ENCODE measurements around the gene ELMOD1.

The ELMOD1 gene

DNA sequence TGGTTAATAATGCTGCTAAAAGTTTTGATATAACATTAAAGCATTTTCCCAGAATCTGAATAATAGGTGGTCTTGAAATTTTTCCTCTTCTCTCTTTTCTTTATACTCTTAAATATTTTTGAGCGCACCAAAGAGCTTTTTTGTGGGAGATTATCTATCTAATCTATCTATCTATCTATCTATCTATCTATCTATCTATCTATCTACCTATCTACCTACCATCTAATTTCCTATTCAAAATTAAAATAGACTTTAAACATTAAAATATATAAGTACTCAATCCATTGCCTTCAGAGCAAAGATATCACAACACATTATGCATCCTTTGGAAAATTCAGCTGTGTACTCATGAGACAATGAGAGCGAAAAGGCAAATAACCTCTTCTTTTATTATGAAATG, 55.8 kb downstream of the ELMOD1 start:
- no peak for DNase-seq (ENCODE audit: low read depth)

DNA sequence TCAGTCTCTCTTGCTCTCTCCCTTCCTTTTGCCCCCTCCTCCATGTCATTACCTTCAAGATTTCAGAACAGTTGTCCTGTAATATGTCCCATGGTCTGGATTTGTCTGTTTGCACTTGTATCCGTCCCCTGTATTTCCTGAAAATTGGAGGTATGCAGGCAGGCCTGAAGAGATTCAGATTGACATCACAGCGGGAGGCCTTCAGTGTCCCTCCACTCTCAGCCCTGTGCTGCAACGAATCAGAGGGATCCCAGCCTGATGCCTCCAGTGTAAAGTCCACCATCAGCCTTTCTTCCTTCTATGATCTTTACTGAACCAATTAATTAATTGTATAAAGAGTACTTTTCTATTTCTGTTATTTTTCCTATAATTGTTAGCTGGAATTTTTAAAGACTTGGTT, 57.3 kb downstream of the ELMOD1 start:
- DNase-seq (ENCODE audit: low read depth) = no peak

DNA sequence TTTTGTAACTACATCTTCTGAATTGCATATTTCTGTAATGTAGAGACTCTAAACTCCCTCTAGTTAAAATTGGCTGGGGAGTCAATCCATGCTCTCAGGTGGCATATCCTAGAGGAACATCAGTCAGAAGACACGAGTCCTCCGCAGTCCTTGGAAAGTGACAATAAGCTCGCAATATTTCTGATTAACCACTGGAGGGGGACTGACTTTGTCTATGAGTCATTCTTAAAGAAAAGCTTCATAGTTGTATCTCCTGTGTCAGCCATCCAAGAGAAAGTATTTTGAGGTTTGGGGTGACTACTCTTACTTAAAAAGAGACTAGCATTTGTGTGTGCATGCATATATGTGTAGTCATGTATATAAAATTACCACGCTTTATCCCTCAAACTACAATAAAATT, 60.7 kb downstream of the ELMOD1 start:
- no peak for DNase-seq (ENCODE audit: low read depth)

- no peak for DNase-seq (ENCODE audit: low read depth)
Measured at GRCh38 chr11:107653076-107653475, 62.1 kb downstream of the ELMOD1 start.

DNA sequence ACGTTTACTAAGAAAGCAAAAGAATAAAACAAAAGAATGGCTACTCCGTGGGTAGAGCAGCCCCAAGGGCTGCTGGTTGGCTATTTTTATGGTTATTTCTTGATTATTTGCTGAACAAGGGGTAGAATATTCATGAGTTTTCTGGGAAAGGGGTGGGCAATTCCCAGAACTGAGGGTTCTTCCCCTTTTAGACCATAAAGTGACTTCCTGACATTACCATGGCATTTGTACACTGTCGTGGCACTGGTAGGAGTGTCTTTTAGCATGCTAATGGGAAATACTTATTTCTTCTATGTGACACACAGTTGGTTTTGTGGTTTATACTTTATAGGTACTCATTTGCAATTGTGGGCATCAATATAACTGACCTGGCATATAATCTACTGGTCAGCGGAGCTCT, 64.7 kb downstream of the ELMOD1 start:
- DNase-seq (ENCODE audit: low read depth) = no peak

- no peak for DNase-seq (ENCODE audit: low read depth)
Measured at GRCh38 chr11:107659310-107659709, 68.4 kb downstream of the ELMOD1 start.

DNA sequence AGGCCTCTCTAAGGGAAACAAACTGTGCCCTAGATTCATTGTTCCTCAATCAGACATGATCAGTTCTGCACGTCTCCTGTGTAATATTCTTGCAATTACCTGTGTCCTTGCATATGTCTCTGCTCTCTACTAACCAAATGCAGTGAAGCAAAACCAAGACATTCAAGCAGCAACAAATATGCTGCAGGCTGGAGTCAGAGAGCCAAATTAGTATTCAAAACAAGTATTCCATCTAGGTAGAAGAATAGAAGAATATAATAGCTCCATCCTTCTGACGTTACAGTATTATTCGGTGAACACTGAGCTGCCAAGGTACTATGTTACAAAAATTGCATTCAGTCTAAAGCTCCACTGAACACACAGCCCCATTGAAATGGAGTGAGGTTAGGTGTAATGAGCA, 69.1 kb downstream of the ELMOD1 start:
- DNase-seq (ENCODE audit: low read depth) = no peak

DNA sequence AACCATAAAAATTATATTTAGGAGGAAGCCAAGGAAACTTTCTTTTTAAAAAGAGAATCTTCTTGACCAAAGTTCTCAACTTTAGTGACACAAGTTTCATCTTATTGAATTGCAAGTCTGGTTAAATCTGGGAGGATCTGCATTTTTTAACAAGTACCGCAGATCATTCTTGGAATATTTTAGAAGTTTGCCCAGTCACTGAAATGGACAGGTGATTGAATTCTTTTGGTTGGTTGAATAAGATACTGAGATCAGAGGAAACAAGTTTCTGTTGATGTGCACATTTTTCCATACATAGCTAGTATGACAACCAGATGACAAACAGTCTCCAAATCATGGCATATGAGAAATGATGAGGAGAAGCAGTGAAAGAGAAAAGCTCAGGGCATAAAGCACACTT, 70.7 kb downstream of the ELMOD1 start:
- no peak for DNase-seq (ENCODE audit: low read depth)

DNA sequence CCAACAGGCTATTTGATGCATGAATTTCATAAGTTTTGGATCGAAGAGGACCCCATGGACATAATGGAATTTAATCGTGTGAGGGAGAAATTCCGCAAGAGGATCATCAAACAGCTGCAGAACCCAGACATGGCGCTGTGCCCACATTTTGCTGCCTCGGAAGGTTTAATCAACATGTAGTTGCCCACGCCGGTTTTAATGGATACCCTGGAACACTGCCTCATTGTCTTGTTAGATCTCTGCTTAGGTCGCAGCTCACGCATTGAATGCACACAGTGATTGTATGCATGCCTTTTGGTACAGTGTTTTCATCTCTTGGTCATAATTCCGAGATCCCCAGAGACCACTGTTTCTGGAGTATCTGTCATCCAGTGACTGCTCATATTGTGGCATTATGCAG, 74.1 kb downstream of the ELMOD1 start:
- DNase-seq (ENCODE audit: low read depth) = no peak

- DNase-seq (ENCODE audit: low read depth) = no peak
Measured at GRCh38 chr11:107666911-107667613, 76.1 kb downstream of the ELMOD1 start.

DNA sequence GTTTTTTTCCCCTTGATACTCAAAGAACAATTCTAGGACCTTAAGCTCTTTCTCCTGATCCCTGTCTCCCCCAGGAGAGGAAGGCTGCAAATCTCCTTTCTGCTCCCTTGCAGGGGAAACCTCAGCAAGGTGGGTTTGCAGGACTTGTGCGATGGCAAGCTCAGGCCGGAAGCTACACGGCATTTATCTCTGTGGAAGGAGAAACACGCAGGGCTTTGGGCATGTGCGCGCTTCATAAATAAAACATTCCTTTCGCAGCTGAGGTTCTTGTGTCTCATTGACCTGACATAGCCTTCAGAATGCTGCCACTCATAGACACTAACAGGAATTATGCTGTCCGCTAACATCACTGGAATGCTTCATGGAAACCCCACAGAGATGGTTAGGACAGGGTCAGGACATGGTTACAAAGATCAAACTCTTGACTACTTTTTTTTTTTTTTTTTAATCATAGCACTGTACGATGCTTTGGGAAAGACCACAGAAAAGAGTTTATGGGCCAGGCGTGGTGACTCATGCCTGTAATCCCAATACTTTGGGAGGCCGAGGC, 78.3 kb downstream of the ELMOD1 start:
- DNase-seq (ENCODE audit: low read depth) = no peak

- DNase-seq (ENCODE audit: low read depth) = no peak
Measured at GRCh38 chr11:107669893-107670601, 79.1 kb downstream of the ELMOD1 start.

- no peak for DNase-seq (ENCODE audit: low read depth)
Measured at GRCh38 chr11:107675902-107676301, 85.0 kb downstream of the ELMOD1 start.

DNA sequence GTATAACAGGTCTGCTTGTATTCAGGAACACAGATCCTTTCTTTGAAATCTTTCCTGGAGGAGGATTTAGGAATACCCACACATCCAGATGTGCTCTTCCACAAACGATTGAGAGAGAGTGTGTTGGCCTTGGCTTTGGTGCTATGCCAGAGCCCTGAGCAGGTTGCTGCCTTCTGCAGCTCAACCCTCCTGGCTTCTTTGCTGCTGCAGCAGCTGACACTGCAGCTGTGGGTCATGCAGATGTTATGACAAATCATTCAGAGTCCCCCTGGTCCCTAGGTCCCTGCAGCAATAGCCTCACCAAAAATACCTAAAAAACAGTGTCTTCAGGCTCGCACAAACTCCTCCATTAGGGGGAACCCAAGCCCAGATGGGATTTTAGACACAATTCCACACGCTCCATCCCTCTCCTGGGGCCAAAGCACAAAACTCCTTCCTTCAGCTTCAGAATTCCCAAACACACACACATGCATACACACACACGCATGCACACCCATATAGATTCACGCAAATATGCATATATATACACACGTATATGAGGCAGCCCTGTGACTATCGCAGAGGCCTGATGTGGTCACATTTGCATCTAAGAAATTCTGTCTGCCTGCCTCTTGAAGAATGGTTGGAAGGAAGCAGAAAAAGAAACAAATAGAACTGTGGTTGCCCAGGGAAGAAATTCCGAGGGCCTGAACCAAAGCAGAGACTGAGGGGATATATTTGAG, 85.5 kb downstream of the ELMOD1 start:
- DNase-seq (ENCODE audit: low read depth) = no peak

- no peak for DNase-seq (ENCODE audit: low read depth)
Measured at GRCh38 chr11:107677924-107678631, 87.1 kb downstream of the ELMOD1 start.

GRCh38 chr11:107678632-107678971, 87.7 kb downstream of the ELMOD1 start:
- no peak for DNase-seq (ENCODE audit: low read depth)

DNA sequence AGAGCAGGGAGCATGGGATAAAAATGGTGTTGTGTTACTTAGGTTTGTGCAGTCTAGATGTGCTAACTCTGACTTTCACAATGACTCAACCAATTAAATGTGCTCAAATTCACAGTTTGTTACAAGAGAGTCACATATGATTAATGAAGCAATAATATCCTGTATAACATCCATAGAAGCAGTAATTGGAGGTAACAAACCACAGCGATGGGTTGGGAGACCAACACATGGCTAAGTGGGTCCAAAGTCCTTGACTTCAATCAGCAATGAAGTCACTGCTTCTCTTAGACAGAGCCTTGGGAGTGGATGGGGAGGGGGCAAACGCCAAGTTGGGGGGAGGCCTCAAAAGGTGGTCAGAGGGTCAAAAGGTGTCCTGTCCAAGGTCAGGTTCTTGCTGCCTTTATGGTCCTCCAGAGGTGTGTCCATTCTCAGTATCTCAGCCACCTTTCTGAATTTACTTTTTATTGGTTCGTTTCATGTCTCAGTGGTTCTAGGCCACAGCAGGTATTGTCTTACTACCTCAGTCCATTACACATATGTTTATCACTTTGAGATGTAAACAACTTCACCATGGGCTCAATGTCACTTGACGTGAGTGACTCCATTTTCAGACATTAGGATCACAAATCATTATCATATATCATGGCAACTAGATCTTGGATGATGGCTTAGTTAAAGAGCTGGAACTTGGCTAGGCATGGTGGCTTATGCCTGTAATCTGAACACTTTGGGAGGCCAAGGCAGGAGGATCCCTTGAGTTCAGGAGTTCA, 88.5 kb downstream of the ELMOD1 start:
- no peak for DNase-seq (ENCODE audit: low read depth)

- DNase-seq (ENCODE audit: low read depth) = no peak
Measured at GRCh38 chr11:107682171-107682570, 91.2 kb downstream of the ELMOD1 start.

DNA sequence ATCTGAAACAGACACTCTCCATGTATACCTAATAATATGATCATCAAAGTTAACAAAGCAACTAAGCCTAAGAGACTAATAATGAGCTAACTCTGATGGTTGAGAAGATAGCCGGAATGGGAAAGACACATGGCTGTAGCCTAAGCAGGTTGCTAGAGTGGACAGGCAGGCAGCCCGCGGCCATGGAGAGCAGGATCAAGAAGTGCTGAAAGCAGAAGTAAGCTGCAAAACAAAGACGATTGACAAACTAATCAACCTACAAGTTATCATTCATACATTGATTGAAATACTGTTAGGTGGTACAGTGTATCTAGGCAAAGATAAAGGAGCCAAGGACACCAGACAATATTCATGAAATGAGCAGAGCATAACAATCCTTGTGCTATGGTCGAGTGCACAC, 91.6 kb downstream of the ELMOD1 start:
- DNase-seq (ENCODE audit: low read depth) = no peak

DNA sequence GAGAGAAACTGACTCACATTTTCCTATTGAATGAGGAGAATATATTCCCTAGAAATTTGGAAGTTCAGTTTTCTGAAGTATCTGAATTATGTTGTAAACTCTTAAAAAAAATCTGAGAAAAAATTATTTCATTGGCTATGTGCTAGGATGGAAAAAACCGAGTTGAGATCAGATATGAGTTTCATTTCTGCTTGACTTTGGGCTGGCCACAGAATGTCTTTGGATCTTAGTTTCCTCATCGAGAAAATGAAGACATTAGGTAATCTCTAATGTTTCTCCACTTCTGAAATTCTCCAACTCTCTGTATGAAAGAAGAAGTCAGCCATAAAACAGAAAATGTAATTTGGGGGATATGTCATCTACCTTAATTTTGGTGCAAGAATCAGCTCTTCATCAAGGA, 92.1 kb downstream of the ELMOD1 start:
- no peak for DNase-seq (ENCODE audit: low read depth)

GRCh38 chr11:107683807-107684206, 92.9 kb downstream of the ELMOD1 start:
- no peak for DNase-seq (ENCODE audit: low read depth)
